Fibroblast of mammary gland (primary cell): ENCODE data around the gene HNRNPH3.
A peak's percentile ranks its signal among the peaks of the same experiment; 100 is the strongest.
"Not testable (repeated sequence)": the region's sequence is repeated elsewhere in the genome, so short reads cannot be mapped to it uniquely, and the experiment has no call there.

Experiments used
- DNase-seq: peaks from one replicate; pipeline ENCODE4 v3.0.0-alpha.2; 2010; ENCODE audit warnings: low read depth
- H3K4me3 ChIP-seq: 2 replicates; pipeline ENCODE4 v1.5.1; 2011; ENCODE audit warnings: low read depth, mild to moderate bottlenecking, low read length, moderate library complexity; ENCODE audit not compliant: control insufficient read depth
- TF ChIP-seq, protein P1 (sequence below): conservative IDR thresholded peaks from 2 replicates; pipeline ENCODE4 v1.5.1; 2011; ENCODE audit warnings: low read depth, low read length, inconsistent platforms; ENCODE audit not compliant: control insufficient read depth, insufficient read depth

HNRNPH3 gene

DNA sequence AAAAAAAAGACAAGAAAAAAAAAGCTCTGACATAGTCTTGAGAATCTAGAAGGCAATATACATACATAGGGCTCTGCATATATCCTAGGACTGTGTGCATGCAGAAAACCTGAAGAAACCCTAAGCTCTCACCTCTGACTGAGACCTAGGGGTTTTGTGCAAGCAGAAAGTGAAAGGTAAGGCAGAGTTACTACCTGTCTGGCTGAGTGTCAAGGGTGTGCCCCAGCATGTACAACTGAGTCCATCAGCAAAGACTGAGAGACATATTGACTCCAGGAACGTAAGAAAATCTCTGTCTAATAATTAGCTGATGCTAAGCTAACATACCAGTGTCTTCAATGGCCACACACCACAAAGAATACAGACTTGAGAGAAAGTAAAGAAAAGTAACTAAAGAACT is 16.3 kb upstream of the HNRNPH3 start:
- DNase-seq = no peak
- no peak overlapping the region for H3K4me3 ChIP-seq
- TF ChIP-seq, protein P1, sequence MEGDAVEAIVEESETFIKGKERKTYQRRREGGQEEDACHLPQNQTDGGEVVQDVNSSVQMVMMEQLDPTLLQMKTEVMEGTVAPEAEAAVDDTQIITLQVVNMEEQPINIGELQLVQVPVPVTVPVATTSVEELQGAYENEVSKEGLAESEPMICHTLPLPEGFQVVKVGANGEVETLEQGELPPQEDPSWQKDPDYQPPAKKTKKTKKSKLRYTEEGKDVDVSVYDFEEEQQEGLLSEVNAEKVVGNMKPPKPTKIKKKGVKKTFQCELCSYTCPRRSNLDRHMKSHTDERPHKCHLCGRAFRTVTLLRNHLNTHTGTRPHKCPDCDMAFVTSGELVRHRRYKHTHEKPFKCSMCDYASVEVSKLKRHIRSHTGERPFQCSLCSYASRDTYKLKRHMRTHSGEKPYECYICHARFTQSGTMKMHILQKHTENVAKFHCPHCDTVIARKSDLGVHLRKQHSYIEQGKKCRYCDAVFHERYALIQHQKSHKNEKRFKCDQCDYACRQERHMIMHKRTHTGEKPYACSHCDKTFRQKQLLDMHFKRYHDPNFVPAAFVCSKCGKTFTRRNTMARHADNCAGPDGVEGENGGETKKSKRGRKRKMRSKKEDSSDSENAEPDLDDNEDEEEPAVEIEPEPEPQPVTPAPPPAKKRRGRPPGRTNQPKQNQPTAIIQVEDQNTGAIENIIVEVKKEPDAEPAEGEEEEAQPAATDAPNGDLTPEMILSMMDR = no peak

DNA sequence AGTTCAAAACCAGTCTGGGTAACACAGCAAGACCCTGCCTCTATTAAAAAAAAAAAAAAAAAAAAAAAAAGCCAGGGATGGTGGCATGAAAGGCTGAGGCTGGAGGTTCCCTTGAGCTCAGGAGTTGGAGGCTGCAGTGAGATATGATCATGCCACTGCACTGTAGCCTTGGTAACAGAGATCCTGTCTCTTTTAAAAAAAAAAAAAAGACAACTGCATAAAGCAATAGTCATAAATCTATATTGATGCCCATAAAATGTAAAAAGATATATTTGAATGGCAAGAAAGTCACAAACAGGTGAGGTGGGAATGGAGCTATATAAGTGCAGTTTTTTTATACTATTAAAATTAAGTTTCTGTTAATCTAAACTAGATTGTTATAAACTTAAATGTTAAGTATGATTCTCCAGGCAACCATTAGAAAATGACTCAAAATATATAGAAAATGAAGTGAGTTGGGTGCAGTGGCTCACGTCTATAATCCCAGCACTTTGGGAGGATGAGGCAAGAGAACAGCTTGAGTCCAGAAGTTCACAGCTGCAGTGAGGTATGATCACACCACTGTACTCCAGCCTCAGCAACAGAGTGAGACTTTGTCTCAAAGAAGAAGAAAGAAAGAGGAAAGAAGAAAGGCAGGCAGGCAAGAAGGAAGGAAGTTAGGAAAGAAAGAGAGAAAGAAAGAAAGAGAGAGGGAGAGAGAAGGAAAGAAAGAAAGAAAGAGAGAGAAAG is 13.4 kb upstream of the HNRNPH3 start:
- TF ChIP-seq, protein P1 = no peak
- DNase-seq = no peak
- H3K4me3 ChIP-seq = no peak overlapping the region

DNA sequence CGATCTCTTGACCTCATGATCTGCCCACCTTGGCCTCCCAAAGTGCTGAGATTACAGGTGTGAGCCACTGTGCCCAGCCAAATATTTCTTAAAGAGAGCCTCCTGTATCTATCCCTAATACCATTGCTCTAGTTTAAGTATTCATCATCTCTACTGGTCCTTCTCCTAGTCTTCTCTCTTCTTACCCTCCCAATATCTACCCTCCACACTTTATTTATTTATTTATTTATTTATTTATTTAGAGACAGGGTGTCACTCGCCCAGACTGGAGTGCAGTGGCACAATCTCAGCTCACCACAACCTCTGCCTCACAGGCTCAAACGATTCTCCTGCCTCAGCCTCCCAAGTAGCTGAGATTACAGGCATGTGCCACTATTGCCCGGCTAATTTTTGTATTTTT is 7.5 kb upstream of the HNRNPH3 start:
- DNase-seq, H3K4me3 ChIP-seq: not testable (repeated sequence)

DNA sequence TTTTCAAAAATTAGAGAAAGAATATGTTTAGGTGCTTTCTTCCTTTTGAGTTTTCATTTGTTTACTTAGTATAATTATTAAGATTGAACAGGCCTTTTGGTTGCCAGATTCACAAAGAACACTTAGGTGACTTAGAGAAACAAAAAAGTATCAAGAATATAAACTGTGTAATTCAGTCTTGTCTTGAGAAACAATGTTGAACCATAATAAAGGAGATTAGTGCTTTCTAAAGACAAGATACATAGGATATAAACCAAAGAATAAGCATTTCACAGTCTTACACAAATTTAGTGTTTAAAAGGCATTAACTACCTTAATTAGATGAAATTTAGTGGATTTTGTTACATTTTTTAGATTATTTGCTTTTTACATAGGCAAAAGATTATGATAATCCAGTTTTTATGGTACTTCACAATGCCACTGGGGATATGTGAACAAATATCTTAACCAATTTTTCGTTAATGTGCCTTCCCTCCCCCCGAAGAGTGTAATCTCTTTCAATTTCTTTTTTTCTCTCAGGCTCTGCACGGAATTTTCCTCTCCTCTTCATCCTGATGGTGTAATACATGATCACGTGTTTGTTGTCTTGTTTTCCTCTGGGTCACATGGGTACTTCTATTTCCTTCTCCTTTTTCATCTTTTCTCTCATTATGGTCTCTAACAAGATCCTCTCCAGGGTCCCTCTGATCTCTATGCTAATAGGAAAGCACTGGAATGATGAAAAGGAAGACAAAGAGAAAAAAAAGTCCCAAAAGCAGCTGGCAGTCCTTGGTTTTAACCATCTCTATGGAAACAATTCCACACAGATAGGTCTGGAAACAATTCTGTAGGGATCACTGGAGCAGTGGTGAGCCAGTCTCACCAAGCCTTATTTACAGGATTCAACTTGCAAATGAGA is 3.7 kb upstream of the HNRNPH3 start:
- peak; percentile 79 for DNase-seq
- TF ChIP-seq, protein P1 = no peak
- H3K4me3 ChIP-seq = peak overlapping the region; percentile 19

DNA sequence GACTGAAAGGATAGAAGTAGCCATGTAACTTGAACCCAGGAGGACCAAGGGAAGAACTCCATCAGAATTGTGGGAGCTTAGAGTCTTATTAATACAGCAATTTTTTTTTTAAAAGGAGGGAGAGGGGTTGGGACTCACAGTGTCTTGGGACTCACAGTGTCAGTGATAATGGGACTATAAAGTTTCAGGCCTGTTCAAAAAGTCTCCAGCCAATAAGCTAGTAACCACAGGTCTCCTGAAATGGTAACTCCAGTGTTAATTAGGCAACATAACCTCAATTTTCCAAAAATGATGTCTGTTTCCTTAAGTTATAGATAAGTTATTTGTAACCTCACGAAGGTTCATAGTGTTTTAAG is 2.4 kb upstream of the HNRNPH3 start:
- DNase-seq = no peak
- no peak overlapping the region for H3K4me3 ChIP-seq
- TF ChIP-seq, protein P1 = no peak

DNA sequence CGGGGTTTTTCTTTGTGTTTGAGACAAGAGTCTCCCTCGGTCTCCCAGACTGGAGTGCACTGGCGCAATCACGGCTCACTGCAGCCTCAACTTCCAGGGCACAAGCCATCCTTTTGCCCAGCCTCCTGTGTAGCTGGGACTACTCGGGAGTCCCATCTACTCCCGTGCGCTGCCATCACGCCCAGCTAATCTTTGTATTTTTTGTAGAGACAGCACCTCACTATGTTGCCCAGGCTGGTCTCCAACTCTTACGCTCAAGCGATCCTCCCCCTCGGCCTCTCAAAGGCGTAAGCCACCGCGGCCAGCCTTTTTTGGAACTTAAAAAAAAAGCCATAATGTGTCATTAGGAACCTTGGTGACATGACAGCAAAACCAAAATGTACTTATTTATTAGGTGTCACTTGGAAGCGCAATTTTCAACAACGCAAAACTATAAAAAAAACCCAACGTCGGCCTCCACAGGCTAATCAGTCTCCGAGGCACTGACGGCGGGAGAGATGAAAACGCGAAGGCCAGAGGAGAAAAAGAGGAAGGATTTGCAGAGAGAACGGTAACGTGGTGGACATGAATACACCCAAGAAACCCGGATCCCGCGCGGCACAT is 911 bp upstream of the HNRNPH3 start:
- peak; percentile 44 for DNase-seq
- peak overlapping the region; percentile 91 for H3K4me3 ChIP-seq
- TF ChIP-seq, protein P1 = no peak
